Kidney (tissue), 14 donors: ENCODE data around the gene NCS1. TPM values are rescaled to one million over a fixed set of nuclear protein-coding genes. Genes with fewer than 3 reads are reported as not detected.

Experiments used
- DNase-seq, 5 donors: peaks; one replicate each; pipeline ENCODE4 v3.0.0-alpha.2; 2013 to 2020
- FAIRE-seq: peaks from 2 replicates; lab custom pipeline; 2012; peaks lifted over from hg19 to GRCh38; lab: Jason Lieb, UNC
- H3K27ac ChIP-seq, 2 donors: one replicate each; pipeline ENCODE4 v1.7.0; 2013; ENCODE audit warnings: low read depth in 2 of 2, low read length in 2 of 2, inconsistent platforms in 1 of 2
- H3K27me3 ChIP-seq: one replicate; pipeline ENCODE4 v1.7.1; 2013; ENCODE audit warnings: low read length, inconsistent platforms; ENCODE audit not compliant: control insufficient read depth, insufficient read depth
- H3K36me3 ChIP-seq, 3 donors: one replicate each; pipeline versions ENCODE4 v1.7.0 to v1.7.1; 2013; ENCODE audit warnings: low read length in 3 of 3, control low read depth in 1 of 3, inconsistent platforms in 1 of 3; ENCODE audit not compliant: insufficient read depth in 3 of 3, control insufficient read depth in 2 of 3
- H3K4me1 ChIP-seq, 3 donors: one replicate each; pipeline versions ENCODE4 v1.7.0 to v1.7.1; 2013; ENCODE audit warnings: low read length in 3 of 3, inconsistent platforms in 1 of 3, low read depth in 1 of 3; ENCODE audit not compliant: control insufficient read depth in 2 of 3, insufficient read depth in 2 of 3
- H3K4me3 ChIP-seq, 3 donors: one replicate each; pipeline versions ENCODE4 v1.7.0 to v1.8.1; 2013; ENCODE audit warnings: low read length in 3 of 3, control low read depth in 1 of 3, inconsistent platforms in 1 of 3
- H3K9ac ChIP-seq, 3 donors: one replicate each; pipeline versions ENCODE4 v1.7.0 to v1.7.1; 2013; ENCODE audit warnings: low read length in 3 of 3, control low read depth in 1 of 3, inconsistent platforms in 1 of 3
- H3K9me3 ChIP-seq, 3 donors: one replicate each; pipeline versions ENCODE4 v1.7.0 to v1.7.1; 2013; ENCODE audit warnings: low read length in 3 of 3, control low read depth in 1 of 3, inconsistent platforms in 1 of 3; ENCODE audit not compliant: control insufficient read depth in 2 of 3, insufficient read depth in 1 of 3
- intact Hi-C: fragments of 100-400 bp; cut with DNase I; formaldehyde crosslinking; loops from one replicate; pipeline ENCODE4 v1.11.1; 2022
- polyA plus RNA-seq: library from polyadenylated mRNA; stranded (reverse); fragments of 350-450 nt; fragmentation: Illumina TruSeq; extraction: RNeasy Lipid Tissue Mini Kit (QIAGEN cat#74804); gene quantifications from one replicate; pipeline ENCODE4 v1.2.3, GENCODE V29; 2014; ENCODE audit warnings: low read depth, low replicate concordance; ENCODE audit not compliant: insufficient read depth
- total RNA-seq: library from RNA; stranded (reverse); fragmentation: NEBNext Ultra II Directional; extraction: Animal tissue kit (Norgen Biotek cat#: 25700); gene quantifications from one replicate; pipeline ENCODE4 v1.2.1, GENCODE V29; 2021
- TF ChIP-seq, protein P1 (sequence below): IDR thresholded peaks from 3 replicates; pipeline ENCODE4 v1.5.1; 2012; ENCODE audit warnings: mild to moderate bottlenecking, moderate library complexity, borderline replicate concordance; ENCODE audit not compliant: insufficient read depth; ENCODE audit errors: extremely low read depth
- donor health status: control.
- donor health status: control.
- donor health status: control.
- donor health status: control.
- donor health status: control.
- donor health status: DM: yes; HTN: yes; CAD: no.
- donor health status: Normal renal cell carcinoma (clear cell type).

The NCS1 gene
- total and polyA plus RNA-seq, 2 donors from 2014 or later, result 27.7 to 37.4 TPM

DNA sequence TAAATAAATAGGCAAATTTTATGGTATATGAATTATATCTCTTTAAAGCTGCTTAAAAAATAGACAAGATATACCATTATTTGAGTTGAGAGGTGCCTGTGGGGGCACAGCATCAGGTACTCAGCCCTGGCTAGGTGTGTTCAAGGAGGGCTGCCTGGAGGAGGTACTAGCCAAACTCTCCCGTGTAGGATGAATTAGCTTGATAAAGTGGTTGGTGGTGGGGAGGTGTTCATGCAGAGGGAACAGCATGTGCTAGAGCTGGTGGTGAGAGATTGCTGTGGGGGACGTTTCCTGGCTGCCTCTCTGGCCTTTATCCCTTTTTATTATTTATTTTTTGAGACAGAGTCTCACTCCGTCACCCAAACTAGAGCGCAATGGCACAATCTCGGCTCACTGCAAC is 23.2 kb upstream of the NCS1 start:
- DNase-seq (no peak), FAIRE-seq (no peak)
- no peaks in the 10 kb centered on the region for H3K4me1 ChIP-seq
- no peak overlapping the region for H3K4me3 ChIP-seq
- intact Hi-C loops, result no loop called here
- no peaks in the 10 kb centered on the region for H3K36me3 ChIP-seq
- TF ChIP-seq, protein P1, sequence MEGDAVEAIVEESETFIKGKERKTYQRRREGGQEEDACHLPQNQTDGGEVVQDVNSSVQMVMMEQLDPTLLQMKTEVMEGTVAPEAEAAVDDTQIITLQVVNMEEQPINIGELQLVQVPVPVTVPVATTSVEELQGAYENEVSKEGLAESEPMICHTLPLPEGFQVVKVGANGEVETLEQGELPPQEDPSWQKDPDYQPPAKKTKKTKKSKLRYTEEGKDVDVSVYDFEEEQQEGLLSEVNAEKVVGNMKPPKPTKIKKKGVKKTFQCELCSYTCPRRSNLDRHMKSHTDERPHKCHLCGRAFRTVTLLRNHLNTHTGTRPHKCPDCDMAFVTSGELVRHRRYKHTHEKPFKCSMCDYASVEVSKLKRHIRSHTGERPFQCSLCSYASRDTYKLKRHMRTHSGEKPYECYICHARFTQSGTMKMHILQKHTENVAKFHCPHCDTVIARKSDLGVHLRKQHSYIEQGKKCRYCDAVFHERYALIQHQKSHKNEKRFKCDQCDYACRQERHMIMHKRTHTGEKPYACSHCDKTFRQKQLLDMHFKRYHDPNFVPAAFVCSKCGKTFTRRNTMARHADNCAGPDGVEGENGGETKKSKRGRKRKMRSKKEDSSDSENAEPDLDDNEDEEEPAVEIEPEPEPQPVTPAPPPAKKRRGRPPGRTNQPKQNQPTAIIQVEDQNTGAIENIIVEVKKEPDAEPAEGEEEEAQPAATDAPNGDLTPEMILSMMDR, result no peak
- no peaks in the 10 kb centered on the region for H3K27me3 ChIP-seq
- no peaks in the 10 kb centered on the region for H3K9me3 ChIP-seq
- no peak overlapping the region for H3K9ac ChIP-seq
- H3K27ac ChIP-seq, result no peak overlapping the region

DNA sequence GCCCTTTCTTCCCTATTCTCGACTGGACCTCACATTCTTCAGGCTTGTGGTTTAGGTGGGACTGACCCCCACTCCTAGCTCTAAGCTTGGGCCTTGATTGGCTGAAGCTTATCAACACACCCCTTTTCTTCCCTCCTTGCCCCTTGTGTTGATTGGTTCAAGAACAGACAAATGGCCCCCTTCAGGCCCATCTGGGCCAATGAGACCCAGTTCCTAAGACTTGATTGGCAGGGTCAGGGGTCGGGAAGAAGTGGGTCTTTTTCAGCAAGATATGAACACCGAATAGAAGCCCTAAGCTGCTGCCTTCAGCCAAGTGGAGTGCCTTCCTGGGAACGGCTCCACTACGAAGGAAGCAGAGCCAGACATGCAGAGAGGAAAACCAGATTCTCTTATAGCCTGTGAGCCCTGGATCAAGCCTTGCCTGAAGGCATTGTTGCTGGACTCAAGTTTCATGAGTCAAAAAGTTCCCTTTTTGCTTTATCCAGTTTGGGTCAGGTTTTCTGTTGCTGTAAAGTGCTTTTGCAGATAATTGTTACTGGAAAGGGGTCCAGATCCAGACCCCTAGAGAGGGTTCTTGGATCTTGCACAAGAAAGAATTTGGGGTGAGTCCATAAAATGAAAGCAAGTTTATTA is 22.4 kb upstream of the NCS1 start:
- Histone ChIP-seq H3K27ac (no peak overlapping the region), H3K27me3 (no peaks in the 10 kb centered on the region), H3K9me3 (no peaks in the 10 kb centered on the region), H3K4me3 (no peak overlapping the region), H3K4me1 (no peaks in the 10 kb centered on the region), H3K36me3 (no peaks in the 10 kb centered on the region), H3K9ac (no peak overlapping the region)
- intact Hi-C loops, result no loop called here
- FAIRE-seq (no peak), DNase-seq (no peak)
- TF ChIP-seq, protein P1, result no peak

DNA sequence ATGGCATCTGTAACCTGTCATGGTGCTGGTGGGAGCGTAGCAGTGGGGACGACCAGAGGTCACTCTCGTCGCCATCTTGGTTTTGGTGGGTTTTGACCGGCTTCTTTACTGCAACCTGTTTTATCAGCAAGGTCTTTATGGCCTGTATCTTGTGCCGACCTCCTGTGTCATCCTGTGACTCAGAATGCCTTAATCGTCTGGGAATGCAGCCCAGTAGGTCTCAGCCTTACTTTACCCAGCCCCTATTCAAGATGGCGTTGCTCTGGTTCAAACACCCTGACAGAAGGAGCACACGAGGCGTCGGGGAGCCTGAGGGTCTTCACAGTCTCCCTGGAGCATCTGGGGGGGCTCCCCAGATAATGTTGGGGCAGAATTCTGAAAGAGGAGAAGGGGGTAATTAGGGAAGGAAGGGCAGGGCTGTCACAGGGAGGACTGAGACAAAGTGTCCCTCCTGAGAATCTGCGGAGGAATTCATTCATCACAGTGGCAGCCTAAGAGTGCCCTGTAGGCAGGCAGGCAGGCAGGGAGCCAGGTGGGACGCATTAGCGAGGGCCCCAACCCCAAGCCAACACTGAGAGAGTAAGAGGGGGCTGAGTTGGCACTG is 21.3 kb upstream of the NCS1 start:
- no peaks in the 10 kb centered on the region for H3K4me1 ChIP-seq
- no peak for DNase-seq
- TF ChIP-seq, protein P1, result no peak
- H3K4me3 ChIP-seq, result no peak overlapping the region
- H3K9ac ChIP-seq, result no peak overlapping the region
- H3K27ac ChIP-seq, result no peak overlapping the region
- intact Hi-C loops, result no loop called here
- no peaks in the 10 kb centered on the region for H3K36me3 ChIP-seq
- no peaks in the 10 kb centered on the region for H3K9me3 ChIP-seq
- no peaks in the 10 kb centered on the region for H3K27me3 ChIP-seq
- no peak for FAIRE-seq

DNA sequence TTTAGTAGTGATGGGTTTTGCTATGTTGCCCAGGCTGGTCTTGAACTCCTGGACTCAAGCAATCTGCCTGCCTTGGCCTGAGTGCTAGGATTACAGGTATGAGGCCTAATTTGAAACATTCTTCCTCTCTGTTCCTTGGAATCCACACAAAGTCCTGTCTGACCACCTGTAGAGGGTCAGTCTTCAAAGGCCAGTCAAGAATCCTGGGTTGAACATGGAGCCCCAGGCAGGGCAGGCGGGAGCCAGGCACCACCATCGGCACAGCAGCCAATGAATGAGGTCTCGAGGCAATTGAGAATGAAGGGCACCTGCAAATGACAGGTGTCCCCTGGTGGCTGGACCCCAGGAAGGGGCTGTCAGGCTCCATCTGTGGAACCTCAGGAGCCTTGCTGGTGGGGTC is 17.4 kb upstream of the NCS1 start:
- no peak for FAIRE-seq
- Histone ChIP-seq H3K36me3 (no peaks in the 10 kb centered on the region), H3K9me3 (no peaks in the 10 kb centered on the region), H3K4me1 (no peaks in the 10 kb centered on the region), H3K9ac (no peak overlapping the region), H3K27me3 (no peaks in the 10 kb centered on the region), H3K4me3 (no peak overlapping the region), H3K27ac (no peak overlapping the region)
- no peak for DNase-seq
- TF ChIP-seq, protein P1, result no peak
- intact Hi-C loops, result no loop called here
